ENCODE measurements around the gene ARID5A.

Gene ARID5A

DNA sequence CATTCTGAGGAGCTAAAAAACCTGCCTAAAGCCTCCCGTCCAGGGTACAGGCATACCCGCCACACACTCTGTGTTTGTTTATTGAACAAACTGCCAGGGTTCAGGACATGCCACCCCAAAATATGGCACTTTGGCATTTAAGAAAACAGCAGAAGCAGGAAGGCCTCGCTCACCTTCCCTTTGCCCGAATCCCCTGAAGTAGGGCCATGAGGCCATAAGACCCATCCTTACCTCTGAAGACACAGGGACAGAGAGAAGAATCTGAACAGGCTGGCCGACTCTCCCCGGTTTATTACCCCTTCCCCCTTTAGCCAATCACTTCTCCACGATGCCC, 29.7 kb upstream of the ARID5A start:
- DNase-seq: no peak

DNA sequence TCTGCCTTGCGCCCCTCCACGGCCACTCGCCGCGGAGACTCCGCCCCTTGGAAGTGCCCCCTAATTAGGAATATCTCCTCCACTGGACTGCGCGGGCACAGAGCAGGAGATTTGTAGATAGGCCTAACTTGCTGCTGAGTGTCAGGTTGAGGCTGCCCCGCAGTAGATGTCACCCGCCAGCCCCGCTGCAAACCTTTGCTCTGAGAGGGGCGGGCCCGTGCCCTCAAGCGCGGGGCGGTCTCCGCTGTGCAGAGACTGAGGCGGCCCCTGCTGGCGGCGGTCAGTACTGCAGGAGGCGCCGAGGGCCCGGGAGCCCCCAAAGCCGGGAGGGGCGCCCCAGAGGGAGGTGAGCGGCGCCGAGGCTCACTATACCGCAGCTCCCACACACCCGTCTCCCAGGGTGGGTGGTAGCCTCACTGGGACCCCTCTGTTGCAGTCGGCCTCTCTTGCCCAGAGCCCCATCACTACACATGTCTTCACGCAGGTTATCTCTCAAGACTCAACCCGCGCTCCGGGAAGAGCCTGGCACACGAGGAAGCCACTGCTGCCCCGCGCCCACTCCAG, 28.5 kb upstream of the ARID5A start:
- peak; percentile 10 for DNase-seq

- no peak for DNase-seq
Observed at GRCh38 chr2:96508521-96509113, 27.9 kb upstream of the ARID5A start.

DNA sequence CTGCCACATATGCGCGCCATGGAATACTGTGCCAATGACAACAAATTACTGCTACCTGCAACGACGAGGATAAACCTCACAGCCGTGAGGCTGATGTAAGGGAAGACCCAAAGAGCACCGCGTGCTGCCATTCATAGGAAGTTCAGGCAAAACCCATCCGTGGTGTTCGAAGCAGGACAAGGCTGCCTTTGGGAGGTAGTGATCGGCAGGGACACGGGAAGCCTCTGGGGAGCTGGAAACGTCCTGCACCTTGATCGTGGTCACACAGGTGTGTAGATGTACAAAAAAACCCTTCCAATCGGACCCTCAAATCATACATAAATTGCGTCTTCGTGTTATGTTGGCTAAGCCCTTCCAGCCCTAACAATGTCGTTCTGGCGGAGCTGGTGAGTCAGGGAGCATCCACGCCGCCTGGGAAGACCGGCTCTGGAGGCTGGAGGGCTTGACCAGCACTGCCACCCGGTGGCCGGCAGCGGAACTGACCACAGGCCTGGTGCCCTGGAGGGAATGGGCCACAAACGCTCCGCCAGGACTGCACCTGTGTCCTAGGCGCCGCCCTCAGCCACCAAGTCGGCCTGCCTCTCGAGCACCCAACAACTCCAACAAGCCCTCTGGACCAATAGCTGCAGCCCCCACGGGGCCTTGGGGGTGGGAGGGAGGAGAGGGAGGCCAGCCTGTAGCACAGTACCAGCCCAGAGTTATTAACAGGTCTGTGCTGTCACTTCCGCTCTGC, 27.3 kb upstream of the ARID5A start:
- peak; percentile 74 for DNase-seq

DNA sequence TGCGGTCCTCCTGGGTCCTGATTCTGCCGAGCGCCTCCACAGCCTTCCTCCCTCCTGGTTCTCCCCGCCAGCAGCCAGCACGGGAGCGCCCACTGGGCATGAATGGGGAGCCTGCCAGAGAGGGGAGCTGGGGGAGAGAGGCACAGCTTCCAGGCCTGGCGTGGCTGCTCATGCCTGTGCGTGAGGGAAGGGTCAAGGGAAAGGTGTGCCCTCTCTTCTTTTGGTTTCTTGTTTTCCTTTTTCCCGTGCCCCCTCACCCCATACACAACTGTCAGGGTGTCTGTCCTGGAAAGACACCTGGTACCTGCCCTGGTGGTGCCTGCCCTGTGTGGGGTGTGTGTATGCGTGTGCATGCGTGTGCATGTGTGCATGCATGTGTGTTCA, 26.7 kb upstream of the ARID5A start:
- no peak for DNase-seq

- DNase-seq: no peak
Observed at GRCh38 chr2:96510931-96511595, 25.5 kb upstream of the ARID5A start.

DNA sequence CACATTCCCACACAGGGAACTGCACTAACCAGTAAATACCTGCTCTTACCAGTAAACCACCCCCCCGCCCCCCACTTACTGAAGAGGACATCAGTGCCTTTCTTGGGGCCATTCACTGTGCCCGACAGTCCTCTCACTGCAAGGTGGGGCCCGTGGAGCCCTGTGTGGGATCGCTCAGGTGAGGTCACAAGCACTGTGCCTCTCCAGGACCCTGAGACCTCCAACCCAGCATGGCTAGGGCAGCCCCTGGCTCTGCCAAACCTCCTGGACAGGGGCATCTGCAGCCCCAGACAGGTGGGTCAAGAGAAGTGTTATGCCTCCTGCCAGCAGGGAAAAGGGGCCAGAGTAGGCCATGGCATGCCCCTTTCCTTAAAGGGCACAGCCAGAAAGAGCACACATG, 24.7 kb upstream of the ARID5A start:
- DNase-seq: no peak

DNA sequence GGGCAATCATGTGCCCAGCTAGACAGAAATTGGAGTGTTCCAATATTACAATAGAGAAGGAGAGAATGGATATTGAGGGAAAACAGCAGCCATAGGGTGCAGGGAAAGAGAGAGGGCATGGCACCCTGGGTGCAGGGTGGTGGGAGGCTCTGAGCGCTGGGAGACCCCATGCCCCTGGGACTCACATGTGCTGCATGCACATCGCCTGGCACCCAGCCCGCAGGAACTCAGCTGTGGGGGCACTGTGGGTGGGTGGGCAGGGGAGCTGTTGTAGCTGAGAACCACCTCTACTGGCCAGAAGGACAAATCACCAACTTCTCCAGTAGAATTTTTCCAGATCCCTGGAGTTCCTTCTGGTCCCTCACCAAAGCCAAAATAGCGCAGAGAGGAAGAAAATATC, 24.2 kb upstream of the ARID5A start:
- DNase-seq: no peak

DNA sequence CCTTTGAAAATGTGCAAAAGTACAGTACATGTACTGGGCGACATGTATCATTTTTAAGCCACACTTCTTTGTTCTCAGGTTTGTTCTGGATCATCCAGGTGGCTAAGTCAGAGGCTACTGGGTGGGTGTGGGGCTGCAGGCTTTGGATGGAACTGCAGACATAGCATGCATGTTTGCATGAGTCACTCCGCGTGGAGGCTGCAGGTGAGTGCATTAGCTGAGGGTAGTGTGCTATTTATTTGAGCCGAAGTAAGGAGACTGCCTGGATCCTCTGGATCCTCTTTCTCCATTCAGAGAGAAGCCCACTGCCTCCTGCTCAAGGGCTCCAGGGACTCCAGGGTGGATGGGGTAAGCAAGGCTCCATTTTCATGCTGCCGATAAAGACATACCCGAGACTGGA, 22.0 kb upstream of the ARID5A start:
- no peak for DNase-seq

- DNase-seq: no peak
Observed at GRCh38 chr2:96517079-96517478, 19.5 kb upstream of the ARID5A start.

DNA sequence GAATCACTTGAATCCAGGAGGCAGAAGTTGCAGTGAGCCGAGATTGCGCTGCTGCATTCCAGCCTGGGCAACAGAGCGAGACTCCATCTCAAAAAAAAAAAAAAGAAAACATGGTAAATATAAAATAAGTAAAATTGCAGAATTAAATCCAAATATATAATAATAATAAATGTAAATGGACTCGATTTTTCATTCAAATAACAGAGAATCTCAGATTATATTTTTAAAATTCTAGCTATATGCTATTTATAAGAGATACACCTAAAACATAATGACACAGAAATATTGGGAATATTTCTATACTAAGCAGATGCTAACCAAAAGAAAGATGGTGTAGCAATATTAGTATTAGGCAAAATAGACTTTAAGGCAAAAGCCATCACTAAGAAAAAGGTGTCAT, 16.3 kb upstream of the ARID5A start:
- DNase-seq: no peak

- no peak for DNase-seq
Observed at GRCh38 chr2:96520697-96521096, 15.9 kb upstream of the ARID5A start.

- no peak for DNase-seq
Observed at GRCh38 chr2:96521219-96521618, 15.3 kb upstream of the ARID5A start.

DNA sequence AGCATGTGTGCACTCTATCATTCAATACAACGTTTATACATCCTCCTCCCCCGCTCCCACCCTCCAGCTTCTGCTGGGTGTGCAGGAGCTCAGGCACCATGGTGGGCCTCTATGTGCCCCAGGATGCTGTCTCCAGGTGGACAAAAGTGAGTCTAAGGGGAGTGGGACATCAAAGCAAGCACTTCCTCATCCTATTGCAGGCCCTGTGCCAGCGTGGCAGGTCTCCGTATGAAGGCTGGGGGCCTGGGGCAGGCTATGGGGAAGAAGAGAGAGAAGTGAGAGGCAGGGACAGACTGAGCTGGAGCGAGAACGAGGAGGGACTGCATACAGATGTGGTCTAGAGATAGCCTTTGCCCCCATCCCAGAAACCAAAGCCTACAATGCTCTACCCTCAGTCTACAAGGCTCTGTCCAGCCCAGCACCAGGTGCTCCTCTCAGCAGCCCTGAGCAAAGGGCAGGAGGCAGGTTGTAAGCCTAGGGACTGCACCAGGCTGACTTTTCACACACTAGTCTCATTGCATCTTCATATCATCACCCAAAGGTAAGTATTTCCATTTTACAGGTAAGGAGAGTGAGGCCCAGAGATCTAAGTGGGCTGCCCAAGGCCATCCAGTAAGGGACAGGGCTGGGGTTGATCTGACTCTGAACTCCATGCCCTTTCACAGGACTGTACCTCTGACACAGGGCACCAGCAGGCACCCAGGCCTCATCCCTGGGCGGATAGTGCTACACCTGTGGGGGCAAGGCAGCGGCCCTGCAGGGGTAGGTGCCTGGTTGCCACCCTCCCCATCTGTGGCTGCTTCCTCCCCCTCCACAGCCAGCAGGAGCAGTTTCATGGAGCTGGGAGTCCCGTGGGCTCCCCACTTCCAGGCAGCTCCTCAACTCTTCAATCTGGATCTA, 14.0 kb upstream of the ARID5A start:
- no peak for DNase-seq

- no peak for DNase-seq
Observed at GRCh38 chr2:96523659-96524481, 12.7 kb upstream of the ARID5A start.

GRCh38 chr2:96524482-96525210, 11.9 kb upstream of the ARID5A start:
- no peak for DNase-seq

- DNase-seq: no peak
Observed at GRCh38 chr2:96525211-96525507, 11.4 kb upstream of the ARID5A start.

DNA sequence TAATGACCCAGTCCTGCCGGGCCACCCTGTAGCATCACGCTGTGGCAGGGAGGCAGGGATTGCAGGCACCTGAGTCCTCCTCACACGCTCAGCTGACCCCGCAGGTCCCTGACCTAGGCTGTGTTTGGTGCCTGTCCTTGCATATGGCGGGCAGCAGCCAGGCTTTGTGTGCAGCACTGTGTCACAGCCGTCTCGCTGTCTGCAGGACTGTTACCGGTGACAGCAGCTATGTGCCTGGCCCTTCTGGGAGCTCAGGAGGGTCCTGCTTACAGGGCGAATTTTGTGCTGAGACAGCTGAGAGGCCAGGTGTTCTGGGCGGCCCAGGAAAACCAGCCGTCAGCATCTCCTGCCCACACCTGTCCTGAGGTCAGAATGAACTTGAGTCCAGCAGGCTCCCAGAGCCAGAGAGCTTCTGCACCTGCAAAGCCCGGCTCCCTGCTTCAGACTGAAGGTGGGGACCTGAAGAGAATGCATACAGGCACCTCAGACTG, 10.4 kb upstream of the ARID5A start:
- no peak for DNase-seq

DNA sequence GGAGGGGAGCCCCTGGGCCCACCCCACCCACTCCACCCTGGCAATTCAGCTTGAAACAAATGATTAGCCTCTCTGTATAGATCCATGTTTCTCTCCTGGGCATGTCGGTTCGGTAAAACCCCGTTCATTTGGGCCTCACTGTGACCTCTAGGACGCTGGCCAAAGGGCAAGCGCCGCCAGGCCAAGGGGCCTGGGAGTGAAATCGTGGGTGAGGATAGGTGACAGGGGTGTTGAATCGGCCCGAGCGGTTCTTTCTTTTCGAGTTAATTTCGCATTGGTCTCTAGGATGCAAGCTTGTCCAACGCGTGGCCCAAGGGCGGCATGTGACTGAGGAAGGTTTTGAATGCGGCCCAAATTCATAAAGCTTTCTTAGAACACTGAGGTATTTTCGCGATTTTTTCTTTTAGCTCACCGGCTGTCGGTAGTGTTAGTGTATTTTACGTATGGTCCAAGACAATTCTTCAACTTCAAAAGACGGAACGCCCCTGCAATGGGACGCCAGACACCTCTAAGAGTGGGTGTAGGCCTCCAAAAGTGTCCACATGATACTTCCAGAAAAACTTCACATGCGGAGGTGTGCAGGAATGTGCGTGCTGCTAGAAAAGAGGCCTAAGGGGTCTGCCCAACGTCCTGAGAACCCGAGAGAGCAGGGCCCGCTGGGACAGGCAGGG, 9.8 kb upstream of the ARID5A start:
- no peak for DNase-seq

GRCh38 chr2:96527286-96528005, 9.1 kb upstream of the ARID5A start:
- DNase-seq: no peak
